Hematopoietic multipotent progenitor cell treated with erythropoietin and hydrocortisone succinate and interleukin-3 and kit ligand, for 15 days (in vitro differentiated cells): ENCODE results near the gene ANTXRL.
"Not testable (repeated sequence)": the region's sequence is repeated elsewhere in the genome, so short reads cannot be mapped to it uniquely, and the experiment has no call there.

Experiments used
- DNase-seq: peaks from one replicate; pipeline ENCODE4 v3.0.0-alpha.2; 2015; ENCODE audit warnings: low spot score

The ANTXRL gene

DNA sequence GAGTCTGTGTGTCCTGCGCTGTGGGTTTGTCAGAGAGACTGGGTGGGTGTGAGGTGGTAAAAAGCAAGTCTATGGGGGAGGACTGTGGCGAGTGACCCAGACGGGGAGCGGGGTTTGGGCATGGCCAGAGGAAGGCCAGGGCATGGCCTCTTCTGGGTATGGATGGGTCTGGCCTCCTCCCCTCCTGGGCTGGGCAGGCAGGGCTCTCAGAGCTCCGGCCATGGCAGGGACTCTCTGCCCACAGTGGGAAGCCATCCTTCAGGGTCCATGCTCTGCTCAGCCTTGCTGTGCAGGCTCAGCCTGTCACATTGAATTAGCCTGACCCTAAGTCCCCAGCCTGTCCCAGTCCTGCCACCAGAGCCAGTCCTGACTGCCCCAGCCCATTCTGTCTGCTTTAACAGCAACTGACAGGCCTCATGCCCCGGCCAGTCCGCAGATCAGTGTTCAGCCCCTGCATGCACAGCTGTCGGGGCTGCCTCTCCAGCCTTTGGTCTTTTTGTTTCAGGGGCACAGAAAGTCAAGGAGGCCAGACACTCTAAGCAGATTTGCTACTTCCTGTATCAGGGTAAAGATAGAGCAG, 7.9 kb downstream of the ANTXRL start:
- DNase-seq: no peak

- DNase-seq: not testable (repeated sequence)
These were observed 8.7 kb downstream of the ANTXRL start for GRCh38 chr10:46295350-46296010.

- not testable (repeated sequence) for DNase-seq
These were observed 9.3 kb downstream of the ANTXRL start for GRCh38 chr10:46296086-46296485.

DNA sequence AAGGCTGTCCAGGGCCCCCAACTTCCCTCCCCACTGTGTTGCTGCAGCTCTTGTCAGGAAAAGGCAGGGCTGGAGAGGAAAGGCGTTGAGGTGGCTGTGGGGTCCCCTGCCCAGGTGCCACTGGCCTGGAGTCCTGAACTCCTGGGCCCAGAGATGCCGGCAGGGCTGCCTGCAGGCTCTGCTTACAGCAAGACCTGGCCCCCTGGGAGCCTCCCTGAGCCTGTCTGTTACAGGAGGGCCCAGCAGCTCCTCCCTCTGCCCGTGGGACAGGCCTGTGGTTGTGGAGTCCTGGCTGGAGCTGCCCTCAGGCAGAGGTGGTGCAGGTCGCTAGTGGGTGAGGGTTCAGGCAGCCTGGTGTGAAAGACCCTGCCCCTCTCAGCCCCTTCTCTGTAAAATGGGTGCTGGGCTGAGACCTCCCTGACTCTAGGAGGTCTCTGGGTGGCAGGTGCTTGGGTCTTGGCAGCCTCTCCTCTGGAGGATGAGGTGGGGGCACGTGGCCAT, 9.9 kb downstream of the ANTXRL start:
- no peak for DNase-seq

- no peak for DNase-seq
These were observed 10.8 kb downstream of the ANTXRL start for GRCh38 chr10:46297406-46298204.

GRCh38 chr10:46298477-46299285, 11.9 kb downstream of the ANTXRL start:
- DNase-seq: no peak

DNA sequence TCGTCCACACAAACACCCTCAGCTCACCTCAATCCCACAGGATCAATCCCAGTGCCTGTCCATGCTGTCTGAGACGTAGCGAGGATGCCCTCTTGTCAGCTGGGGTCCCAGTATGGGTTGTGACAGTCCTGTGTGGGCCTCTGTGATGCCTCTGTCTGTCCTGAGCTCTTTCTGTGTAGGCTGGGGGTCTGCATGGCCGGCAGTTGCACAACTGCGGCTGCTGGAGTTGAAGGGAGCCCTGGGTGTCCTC, 12.4 kb downstream of the ANTXRL start:
- no peak for DNase-seq

- no peak for DNase-seq
These were observed 13.0 kb downstream of the ANTXRL start for GRCh38 chr10:46299536-46300369.

- DNase-seq: not testable (repeated sequence)
These were observed 13.5 kb downstream of the ANTXRL start for GRCh38 chr10:46300370-46300711.

GRCh38 chr10:46301056-46301645, 14.4 kb downstream of the ANTXRL start:
- no peak for DNase-seq

DNA sequence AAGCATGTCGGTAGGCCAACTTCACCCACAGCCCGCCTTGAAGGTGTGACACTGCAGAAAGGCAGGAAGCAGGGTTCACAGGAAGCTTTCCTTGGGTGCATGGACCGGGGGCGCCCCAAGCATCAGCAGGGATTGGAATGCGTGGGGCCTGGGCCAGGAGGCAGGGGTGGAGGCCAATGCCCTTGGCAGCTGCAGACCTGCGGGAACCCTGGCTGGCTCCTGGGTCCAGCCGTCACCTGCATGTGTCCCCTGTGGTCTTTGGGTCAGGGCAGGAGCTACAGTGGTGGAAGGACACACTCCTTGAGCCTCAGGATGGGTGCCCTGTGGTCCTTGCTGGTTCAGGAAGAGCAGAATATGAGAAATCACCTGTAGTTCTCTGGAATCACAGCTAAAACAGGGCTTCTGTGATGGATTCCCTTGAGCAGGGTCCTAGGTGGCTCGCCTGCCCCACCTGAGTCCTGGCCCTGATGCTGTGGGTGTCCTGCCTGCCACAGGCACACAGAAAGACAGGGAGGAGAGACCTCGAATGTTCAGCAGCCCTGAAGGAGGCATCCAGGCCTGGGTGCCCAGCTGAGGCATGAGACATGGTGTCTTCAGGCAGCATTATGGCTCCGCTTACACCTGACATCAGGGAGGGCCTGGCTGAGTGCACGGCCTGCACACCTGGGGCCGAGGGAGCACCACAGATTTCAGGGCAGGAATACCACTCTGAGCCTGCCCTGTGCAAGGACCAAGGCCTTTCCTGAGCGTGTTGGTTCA, 15.1 kb downstream of the ANTXRL start:
- DNase-seq: no peak

GRCh38 chr10:46302765-46303352, 16.1 kb downstream of the ANTXRL start:
- not testable (repeated sequence) for DNase-seq

GRCh38 chr10:46304062-46304461, 17.3 kb downstream of the ANTXRL start:
- no peak for DNase-seq

GRCh38 chr10:46304671-46305070, 17.9 kb downstream of the ANTXRL start:
- DNase-seq: not testable (repeated sequence)

GRCh38 chr10:46305079-46305818, 18.5 kb downstream of the ANTXRL start:
- no peak for DNase-seq

DNA sequence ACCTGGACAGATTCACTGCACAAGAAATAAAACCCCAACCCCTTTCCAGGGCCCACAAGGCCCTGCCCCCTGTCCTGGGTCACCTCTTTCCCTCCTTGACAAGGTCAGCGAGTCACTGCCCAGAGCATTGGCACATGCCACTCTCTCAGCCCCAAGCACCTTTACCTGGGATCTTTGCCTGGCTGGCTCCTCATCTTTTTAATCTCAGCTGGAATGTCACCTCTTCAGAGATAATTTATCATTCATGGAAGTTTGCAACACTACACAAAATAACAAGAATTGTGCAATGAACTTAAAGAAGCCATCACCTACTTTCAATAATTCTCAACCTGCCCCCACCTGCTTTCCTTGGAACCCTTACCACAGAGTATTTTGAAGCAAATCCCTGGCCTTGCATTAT, 19.2 kb downstream of the ANTXRL start:
- no peak for DNase-seq

- no peak for DNase-seq
These were observed 19.9 kb downstream of the ANTXRL start for GRCh38 chr10:46306516-46307184.

DNA sequence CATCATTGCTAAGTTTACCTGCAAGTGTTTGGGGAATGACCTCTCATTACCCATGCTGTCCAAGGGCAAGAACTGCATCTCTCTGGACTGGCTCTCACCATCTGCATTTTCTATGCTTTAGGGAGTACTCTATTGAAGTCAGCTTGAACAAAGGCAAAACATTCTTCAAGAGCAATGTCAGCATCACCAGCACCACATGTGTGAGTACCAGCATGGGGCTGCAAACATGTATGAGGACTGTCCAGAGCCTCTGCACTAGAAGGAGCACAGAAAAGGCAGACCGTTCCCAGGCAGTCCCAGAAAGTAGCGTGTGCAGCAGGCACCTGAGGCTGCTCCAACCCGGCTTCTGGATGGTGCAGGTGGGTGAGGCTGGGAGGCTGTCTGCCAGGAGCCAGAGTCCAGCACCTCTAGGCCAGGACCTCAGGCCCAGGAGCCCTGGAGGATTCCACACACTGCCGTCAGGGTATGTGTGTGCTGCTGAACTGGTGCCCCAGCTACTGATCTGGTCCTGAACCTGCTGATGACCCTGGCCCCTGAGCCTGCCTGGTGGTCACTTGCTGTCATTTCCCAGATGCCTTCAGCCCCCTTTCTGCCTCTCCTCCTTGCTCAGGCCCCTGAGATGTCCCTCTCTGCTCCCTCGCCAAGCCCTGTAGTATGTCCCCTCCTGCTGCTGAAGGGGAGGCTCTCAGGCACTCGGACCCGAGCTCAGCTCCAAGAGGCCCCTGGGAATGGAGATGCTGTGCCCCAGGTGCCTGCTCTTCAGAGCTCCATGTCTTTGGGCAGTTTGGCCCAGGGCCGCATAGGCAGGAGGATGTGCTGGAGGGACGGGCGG, 20.7 kb downstream of the ANTXRL start:
- DNase-seq: no peak
